ENCODE data around the gene GALNT18.

Gene GALNT18

DNA sequence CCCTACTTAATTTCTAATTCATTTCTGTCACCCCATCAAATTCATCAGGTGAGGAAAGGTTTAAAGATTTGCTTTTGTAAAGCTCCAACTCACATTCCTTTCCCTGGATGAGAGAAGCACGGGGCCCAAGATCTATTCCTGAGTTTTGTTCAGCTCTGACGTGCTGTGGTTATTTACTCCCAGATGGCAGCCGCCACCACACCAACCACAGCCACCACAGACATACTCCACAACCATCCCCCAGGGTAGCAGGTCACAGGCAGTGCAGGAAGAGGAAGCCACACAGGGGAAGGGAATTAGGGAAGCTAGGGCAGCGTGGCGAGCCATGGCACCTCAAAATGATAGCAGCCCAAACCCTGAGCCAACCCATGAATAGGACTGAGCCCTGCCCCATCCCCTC, 205.3 kb downstream of the GALNT18 start:
- Mint-ChIP-seq H3K4me1 (ENCODE audit: low read depth) (no peaks in the 10 kb centered on the region), H3K27ac (no peak overlapping the region), H3K4me3 (no peak overlapping the region), H3K27me3 (peaks cover 4% of the 10 kb centered on the region), H3K36me3 (no peaks in the 10 kb centered on the region), H3K9me3 (ENCODE audit: low read depth) (no peaks in the 10 kb centered on the region)

GRCh38 chr11:11415901-11416300, 205.9 kb downstream of the GALNT18 start:
- H3K36me3 Mint-ChIP-seq, result no peaks in the 10 kb centered on the region
- H3K9me3 Mint-ChIP-seq (ENCODE audit: low read depth), result no peaks in the 10 kb centered on the region
- peaks cover 4% of the 10 kb centered on the region for H3K27me3 Mint-ChIP-seq
- no peak overlapping the region for H3K4me3 Mint-ChIP-seq
- H3K4me1 Mint-ChIP-seq (ENCODE audit: low read depth), result no peaks in the 10 kb centered on the region
- H3K27ac Mint-ChIP-seq, result no peak overlapping the region

DNA sequence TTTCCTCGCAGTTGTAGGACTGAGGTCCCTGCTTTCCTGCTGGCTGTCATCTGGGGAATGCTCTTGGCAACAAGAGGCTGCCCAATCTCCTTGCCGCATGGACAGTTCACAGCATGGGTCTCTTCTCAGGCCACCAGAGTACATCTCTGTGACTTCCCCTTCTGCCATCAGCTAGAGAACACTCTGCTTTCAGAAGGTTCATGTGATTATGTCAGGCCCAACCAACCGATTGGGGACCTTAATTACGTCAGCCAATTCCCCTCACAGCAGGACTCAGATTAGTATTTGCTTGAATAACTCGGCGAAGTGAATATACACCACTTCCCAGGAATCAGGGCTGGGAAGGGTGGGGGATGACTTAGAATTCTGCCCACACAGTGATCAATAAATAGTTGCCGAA, 206.8 kb downstream of the GALNT18 start:
- H3K27me3 Mint-ChIP-seq, result peaks cover 4% of the 10 kb centered on the region
- no peak overlapping the region for H3K4me3 Mint-ChIP-seq
- no peaks in the 10 kb centered on the region for H3K36me3 Mint-ChIP-seq
- H3K27ac Mint-ChIP-seq, result no peak overlapping the region
- H3K9me3 Mint-ChIP-seq (ENCODE audit: low read depth), result no peaks in the 10 kb centered on the region
- no peaks in the 10 kb centered on the region for H3K4me1 Mint-ChIP-seq (ENCODE audit: low read depth)

GRCh38 chr11:11413776-11414175, 208.0 kb downstream of the GALNT18 start:
- Mint-ChIP-seq H3K27me3 (peaks cover 2% of the 10 kb centered on the region), H3K9me3 (ENCODE audit: low read depth) (no peaks in the 10 kb centered on the region), H3K27ac (no peak overlapping the region), H3K36me3 (no peaks in the 10 kb centered on the region), H3K4me3 (no peak overlapping the region), H3K4me1 (ENCODE audit: low read depth) (no peaks in the 10 kb centered on the region)

- Mint-ChIP-seq H3K27me3 (peaks cover 3% of the 10 kb centered on the region), H3K9me3 (ENCODE audit: low read depth) (no peaks in the 10 kb centered on the region), H3K4me1 (ENCODE audit: low read depth) (no peaks in the 10 kb centered on the region), H3K4me3 (no peak overlapping the region), H3K27ac (no peak overlapping the region), H3K36me3 (no peaks in the 10 kb centered on the region)
These were observed 210.3 kb downstream of the GALNT18 start for GRCh38 chr11:11411401-11411985.

GRCh38 chr11:11409901-11410300, 211.9 kb downstream of the GALNT18 start:
- Mint-ChIP-seq H3K27ac (no peak overlapping the region), H3K27me3 (peaks cover 5% of the 10 kb centered on the region), H3K36me3 (no peaks in the 10 kb centered on the region), H3K4me3 (no peak overlapping the region), H3K9me3 (ENCODE audit: low read depth) (no peaks in the 10 kb centered on the region), H3K4me1 (ENCODE audit: low read depth) (no peaks in the 10 kb centered on the region)

GRCh38 chr11:11409224-11409623, 212.6 kb downstream of the GALNT18 start:
- H3K36me3 Mint-ChIP-seq, result no peaks in the 10 kb centered on the region
- H3K27ac Mint-ChIP-seq, result no peak overlapping the region
- H3K27me3 Mint-ChIP-seq, result peaks cover 6% of the 10 kb centered on the region
- H3K4me1 Mint-ChIP-seq (ENCODE audit: low read depth), result no peaks in the 10 kb centered on the region
- H3K4me3 Mint-ChIP-seq, result no peak overlapping the region
- H3K9me3 Mint-ChIP-seq (ENCODE audit: low read depth), result no peaks in the 10 kb centered on the region

DNA sequence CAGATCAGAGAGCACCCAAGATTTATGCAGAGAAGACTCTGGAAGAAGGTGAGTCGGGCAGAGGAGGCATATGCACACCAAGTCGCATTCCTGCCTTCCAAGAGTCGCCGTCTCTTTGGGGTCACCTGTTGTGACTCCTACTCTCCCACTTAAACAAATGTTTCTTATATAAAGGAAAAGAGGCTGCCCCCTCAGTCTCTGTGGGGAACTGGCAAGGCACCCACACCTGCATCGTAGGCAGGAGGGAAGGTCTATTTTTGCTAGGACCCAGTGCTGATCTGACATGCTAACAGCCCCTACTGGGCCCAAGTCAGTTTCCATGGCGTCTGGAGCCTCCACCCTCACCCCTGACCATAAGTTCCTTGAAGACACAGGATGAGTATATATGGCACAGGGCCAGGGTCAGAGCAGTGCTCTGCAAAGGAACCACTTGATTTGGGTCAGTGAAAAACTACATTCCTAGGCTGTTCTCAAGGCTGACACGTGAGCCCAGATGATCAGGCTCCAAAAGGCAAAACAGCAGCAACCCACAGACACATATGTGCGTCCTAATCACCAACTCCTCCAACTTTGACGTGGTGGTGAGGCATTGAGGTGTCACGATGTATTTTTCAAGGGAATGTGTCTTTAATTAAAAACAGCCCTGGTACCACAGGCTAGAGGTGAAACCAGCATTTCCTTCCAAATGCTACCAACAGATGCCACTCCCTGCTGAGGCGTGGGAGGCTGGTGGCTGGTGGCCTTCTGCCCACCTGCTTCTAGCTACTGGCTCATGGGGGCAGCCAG, 213.2 kb downstream of the GALNT18 start:
- Mint-ChIP-seq H3K27me3 (peaks cover 6% of the 10 kb centered on the region), H3K36me3 (no peaks in the 10 kb centered on the region), H3K4me1 (ENCODE audit: low read depth) (no peaks in the 10 kb centered on the region), H3K4me3 (no peak overlapping the region), H3K27ac (no peak overlapping the region), H3K9me3 (ENCODE audit: low read depth) (no peaks in the 10 kb centered on the region)

- Mint-ChIP-seq H3K27me3 (peaks cover 8% of the 10 kb centered on the region), H3K27ac (no peak overlapping the region), H3K4me3 (no peak overlapping the region), H3K36me3 (no peaks in the 10 kb centered on the region), H3K9me3 (ENCODE audit: low read depth) (no peaks in the 10 kb centered on the region), H3K4me1 (ENCODE audit: low read depth) (no peaks in the 10 kb centered on the region)
These were observed 214.1 kb downstream of the GALNT18 start for GRCh38 chr11:11407763-11408084.

- H3K36me3 Mint-ChIP-seq, result no peaks in the 10 kb centered on the region
- no peaks in the 10 kb centered on the region for H3K4me1 Mint-ChIP-seq (ENCODE audit: low read depth)
- no peak overlapping the region for H3K27ac Mint-ChIP-seq
- peaks cover 8% of the 10 kb centered on the region for H3K27me3 Mint-ChIP-seq
- H3K4me3 Mint-ChIP-seq, result no peak overlapping the region
- H3K9me3 Mint-ChIP-seq (ENCODE audit: low read depth), result no peaks in the 10 kb centered on the region
These were observed 214.6 kb downstream of the GALNT18 start for GRCh38 chr11:11407065-11407762.

DNA sequence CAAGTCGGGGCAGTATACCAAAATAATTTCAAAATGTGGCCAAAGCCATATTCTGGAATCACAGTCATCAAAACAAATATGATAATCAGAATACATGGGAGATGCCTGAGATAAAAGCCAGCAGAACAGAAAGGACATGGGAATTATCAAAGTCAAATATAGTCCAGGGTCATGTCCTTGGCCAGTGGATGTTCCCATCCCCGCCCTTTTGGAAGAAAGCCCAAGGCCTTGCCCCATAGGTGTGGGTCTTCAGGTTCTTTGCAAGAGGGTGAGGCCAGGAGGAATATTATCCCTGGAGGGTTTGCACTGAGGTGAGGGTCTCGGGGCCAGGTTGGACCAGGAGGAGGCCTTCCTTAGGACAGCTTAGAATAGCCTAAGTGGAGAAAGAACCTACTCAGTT, 215.2 kb downstream of the GALNT18 start:
- Mint-ChIP-seq H3K9me3 (ENCODE audit: low read depth) (no peaks in the 10 kb centered on the region), H3K36me3 (no peaks in the 10 kb centered on the region), H3K4me3 (no peak overlapping the region), H3K27ac (no peak overlapping the region), H3K27me3 (peaks cover 8% of the 10 kb centered on the region), H3K4me1 (ENCODE audit: low read depth) (no peaks in the 10 kb centered on the region)

DNA sequence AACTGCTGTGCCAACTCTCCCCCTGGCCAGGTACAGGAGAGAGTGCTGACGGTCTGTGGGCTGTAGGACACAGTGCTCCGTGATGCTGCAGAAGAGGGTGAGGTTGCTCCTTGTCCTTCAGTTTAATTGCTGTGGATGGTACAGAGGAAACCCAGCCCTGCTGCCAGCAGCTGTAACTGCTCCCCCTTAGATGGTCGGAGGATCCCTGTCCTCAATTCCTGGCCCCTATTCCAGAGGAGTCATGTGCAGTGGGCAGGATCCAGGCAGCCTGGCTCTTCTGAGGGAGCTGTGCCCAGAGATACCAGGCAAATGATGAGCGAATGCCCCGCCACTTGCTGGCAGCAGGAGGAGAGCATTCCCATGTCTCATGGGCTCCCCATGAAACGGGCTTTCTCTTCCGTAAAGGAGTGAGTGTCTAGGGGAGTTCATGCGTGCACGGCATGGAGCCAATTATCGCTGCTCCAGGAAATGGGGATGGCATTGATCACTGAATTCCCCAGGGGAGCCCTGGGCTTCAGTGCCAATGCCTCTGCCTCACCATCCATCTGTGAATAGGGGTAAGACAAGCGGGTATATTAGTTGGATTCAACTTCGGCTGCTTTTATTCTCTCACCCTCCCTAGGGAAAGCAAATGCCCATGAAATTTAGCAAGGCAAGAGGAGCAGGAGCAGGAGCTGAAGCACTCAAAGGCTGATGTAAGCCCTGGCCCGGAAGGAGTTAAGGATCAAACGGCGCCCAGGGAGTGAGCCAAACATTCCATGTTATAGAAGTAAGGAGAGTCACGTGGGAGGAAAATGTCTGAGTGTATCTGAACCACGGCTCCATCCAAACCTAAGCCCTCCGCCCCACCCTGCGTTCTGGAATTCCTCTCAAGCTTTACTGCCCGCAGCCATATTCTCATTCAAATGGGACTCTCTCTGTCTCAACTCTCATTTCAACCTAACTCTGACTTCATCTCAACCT, 217.8 kb downstream of the GALNT18 start:
- Mint-ChIP-seq H3K27ac (no peak overlapping the region), H3K36me3 (no peaks in the 10 kb centered on the region), H3K4me1 (ENCODE audit: low read depth) (no peaks in the 10 kb centered on the region), H3K4me3 (no peak overlapping the region), H3K27me3 (peaks cover 8% of the 10 kb centered on the region), H3K9me3 (ENCODE audit: low read depth) (no peaks in the 10 kb centered on the region)

DNA sequence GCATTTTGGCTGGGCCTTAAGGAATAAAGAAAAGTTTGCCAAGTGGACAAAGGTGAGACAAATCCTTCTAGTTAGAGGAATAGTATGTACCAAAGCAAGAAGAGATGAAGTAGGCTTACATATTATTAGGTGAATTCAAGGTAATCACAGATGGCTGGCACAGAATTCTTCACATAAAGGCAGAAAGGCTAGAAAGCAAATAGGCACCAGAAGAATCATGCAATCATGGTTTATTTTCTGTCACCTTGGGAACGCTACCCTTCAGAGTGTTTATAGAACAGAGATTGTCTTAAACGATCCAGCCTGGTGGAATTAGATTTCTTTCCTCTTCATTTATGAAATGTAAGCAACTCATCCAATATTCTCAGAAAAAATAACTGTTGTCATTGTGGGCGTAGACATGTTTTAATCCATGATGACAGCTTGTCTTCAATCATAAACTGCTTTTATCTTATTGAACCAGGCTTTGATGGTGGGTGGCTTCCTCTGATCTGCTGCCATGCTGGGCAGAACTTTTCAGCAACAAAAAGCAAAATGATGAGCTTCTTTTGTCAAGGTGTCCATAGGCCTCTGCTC, 219.8 kb downstream of the GALNT18 start:
- H3K27ac Mint-ChIP-seq, result no peak overlapping the region
- no peaks in the 10 kb centered on the region for H3K9me3 Mint-ChIP-seq (ENCODE audit: low read depth)
- no peaks in the 10 kb centered on the region for H3K4me1 Mint-ChIP-seq (ENCODE audit: low read depth)
- no peaks in the 10 kb centered on the region for H3K36me3 Mint-ChIP-seq
- H3K27me3 Mint-ChIP-seq, result peaks cover 7% of the 10 kb centered on the region
- no peak overlapping the region for H3K4me3 Mint-ChIP-seq

GRCh38 chr11:11400635-11401232, 221.1 kb downstream of the GALNT18 start:
- no peaks in the 10 kb centered on the region for H3K36me3 Mint-ChIP-seq
- H3K27me3 Mint-ChIP-seq, result peaks cover 6% of the 10 kb centered on the region
- no peaks in the 10 kb centered on the region for H3K4me1 Mint-ChIP-seq (ENCODE audit: low read depth)
- no peak overlapping the region for H3K4me3 Mint-ChIP-seq
- no peaks in the 10 kb centered on the region for H3K9me3 Mint-ChIP-seq (ENCODE audit: low read depth)
- H3K27ac Mint-ChIP-seq, result no peak overlapping the region
